ENCODE measurements around the gene MEF2B.

- no peak for TF ChIP-seq CTCF (IDR thresholded peaks at IDR 0.05)
- no peak for TF ChIP-seq POLR2A (IDR thresholded peaks at IDR 0.05)
Observed at GRCh38 chr19:19111136-19111835, 58.8 kb downstream of the MEF2B start.

All from lower leg skin (tissue), 3 donors.